Duodenal mucosa (tissue), 2 donors: ENCODE results near the gene ANTXRL.
"Not testable (repeated sequence)": the region's sequence is repeated elsewhere in the genome, so short reads cannot be mapped to it uniquely, and the experiment has no call there.

Experiments
- H3K27ac ChIP-seq: one replicate; pipeline ENCODE4 v1.7.0; 2013; ENCODE audit warnings: low read depth, low read length
- H3K27me3 ChIP-seq, 2 donors: one replicate each; pipeline ENCODE4 v1.7.0; 2013; ENCODE audit warnings: low read length in 2 of 2, control low read depth in 1 of 2; ENCODE audit not compliant: insufficient read depth in 2 of 2, control insufficient read depth in 1 of 2
- H3K36me3 ChIP-seq, 2 donors: one replicate each; pipeline ENCODE4 v1.7.0; 2013; ENCODE audit warnings: low read length in 2 of 2, control low read depth in 1 of 2; ENCODE audit not compliant: insufficient read depth in 2 of 2, control insufficient read depth in 1 of 2
- H3K4me1 ChIP-seq, 2 donors: one replicate each; pipeline ENCODE4 v1.7.0; 2013; ENCODE audit warnings: low read length in 2 of 2, control low read depth in 1 of 2; ENCODE audit not compliant: insufficient read depth in 2 of 2, control insufficient read depth in 1 of 2
- H3K4me3 ChIP-seq, 2 donors: one replicate each; pipeline ENCODE4 v1.7.0; 2013; ENCODE audit warnings: low read length in 2 of 2, low read depth in 1 of 2
- H3K9ac ChIP-seq, 2 donors: one replicate each; pipeline ENCODE4 v1.7.0; 2013; ENCODE audit warnings: low read length in 2 of 2, low read depth in 1 of 2
- H3K9me3 ChIP-seq, 2 donors: one replicate each; pipeline ENCODE4 v1.7.0; 2013; ENCODE audit warnings: low read length in 2 of 2, control low read depth in 1 of 2; ENCODE audit not compliant: control insufficient read depth in 1 of 2

ANTXRL gene

DNA sequence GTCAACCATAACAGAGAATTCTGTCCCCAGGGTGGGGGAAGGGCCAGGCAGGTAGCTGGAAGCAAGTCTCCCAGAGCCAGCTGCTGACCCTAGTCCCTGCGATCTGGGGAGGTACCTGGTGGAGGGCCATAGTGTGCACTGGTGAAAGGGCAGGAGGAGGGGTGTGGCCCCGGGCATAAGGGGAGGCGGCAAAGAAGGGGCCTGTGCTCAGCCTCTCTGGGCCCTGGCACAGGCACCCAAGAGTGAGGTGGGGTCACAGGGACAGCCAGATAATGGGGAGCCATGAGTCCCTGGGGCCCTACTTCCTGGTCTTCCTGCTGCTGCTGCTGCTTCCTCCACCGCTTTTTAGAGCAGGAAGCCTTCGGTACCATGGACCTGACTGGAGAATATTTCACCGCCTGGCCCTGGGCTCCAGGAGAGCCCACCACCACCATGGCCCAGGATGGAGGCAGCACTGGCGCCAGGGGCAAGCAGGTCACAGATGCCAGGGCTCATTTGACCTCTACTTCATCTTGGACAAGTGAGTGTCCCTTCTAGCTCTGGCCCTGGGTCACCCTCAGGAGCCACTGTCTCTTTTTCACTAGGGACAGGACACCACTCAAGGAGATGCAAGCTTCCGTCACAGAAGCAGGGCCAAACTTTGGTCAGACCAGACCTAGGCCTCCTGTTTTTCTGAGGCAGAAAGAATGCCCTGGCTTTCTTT, at the start of gene ANTXRL:
TSS of gene ANTXRL (plus strand) at position 7 of the 703 bp plus-strand sequence. CDS start at position 273, 266 bp downstream.
- Histone ChIP-seq H3K9me3 (no peaks in the 10 kb centered on the region), H3K36me3 (no peaks in the 10 kb centered on the region), H3K4me1 (peaks cover 18 to 21% of the 10 kb centered on the region in 2 donors), H3K27ac (no peak within 1 kb of the TSS), H3K27me3 (peaks cover 6 to 11% of the 10 kb centered on the region in 2 donors), H3K4me3 (no peak within 1 kb of the TSS), H3K9ac (no peak within 1 kb of the TSS)

- no peaks in the 10 kb centered on the region for H3K27me3 ChIP-seq
- no peak overlapping the region for H3K4me3 ChIP-seq
- H3K9me3 ChIP-seq, result peaks cover 4 to 8% of the 10 kb centered on the region in 2 donors
- H3K4me1 ChIP-seq, result no peaks in the 10 kb centered on the region
- H3K36me3 ChIP-seq, result no peaks in the 10 kb centered on the region
- H3K9ac ChIP-seq, result no peak overlapping the region
- H3K27ac ChIP-seq, result no peak overlapping the region
Measured at GRCh38 chr10:46237815-46238510, 48.8 kb upstream of the ANTXRL start.

GRCh38 chr10:46239247-46239646, 47.5 kb upstream of the ANTXRL start:
- no peaks in the 10 kb centered on the region for H3K27me3 ChIP-seq
- H3K9me3 ChIP-seq, result peaks cover 4 to 8% of the 10 kb centered on the region in 2 donors
- H3K36me3 ChIP-seq, result no peaks in the 10 kb centered on the region
- H3K27ac ChIP-seq, result no peak overlapping the region
- H3K4me1 ChIP-seq, result no peaks in the 10 kb centered on the region
- no peak overlapping the region for H3K9ac ChIP-seq
- H3K4me3 ChIP-seq, result no peak overlapping the region

DNA sequence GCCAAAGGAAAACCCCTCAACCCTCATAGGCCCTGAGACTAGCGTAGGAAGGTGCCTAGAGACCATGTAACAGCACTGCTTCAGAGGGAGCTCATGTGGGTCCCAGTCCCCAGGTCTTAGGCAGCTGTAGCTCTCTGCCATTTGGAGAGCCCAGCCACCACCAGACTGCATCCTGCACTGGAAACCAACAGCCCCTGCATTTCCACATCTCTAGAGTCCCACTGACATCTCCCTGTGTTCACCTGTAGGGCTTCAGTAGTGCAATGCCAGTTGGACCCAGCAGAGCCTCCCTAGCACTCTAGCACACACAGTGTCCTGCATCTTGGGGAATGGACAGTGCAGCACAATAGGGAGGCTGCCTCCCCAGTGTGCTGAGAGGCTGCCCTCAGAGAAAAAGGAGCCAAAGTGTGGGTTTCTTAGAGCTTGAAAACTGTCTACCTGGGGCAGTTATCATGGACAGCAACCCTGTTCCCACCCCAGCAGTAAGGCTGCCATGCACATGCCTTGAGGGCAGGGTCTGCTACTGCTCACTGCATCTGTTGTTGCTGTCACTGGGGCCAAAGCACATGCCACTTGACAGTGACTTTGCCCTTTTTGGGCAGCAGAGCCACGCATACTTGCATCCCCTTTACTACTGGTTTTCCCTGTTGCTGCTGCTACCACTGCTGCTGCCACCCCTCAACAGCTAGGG, 46.7 kb upstream of the ANTXRL start:
- Histone ChIP-seq H3K36me3 (no peaks in the 10 kb centered on the region), H3K9ac (no peak overlapping the region), H3K4me3 (no peak overlapping the region), H3K4me1 (no peaks in the 10 kb centered on the region), H3K9me3 (peaks cover 4 to 8% of the 10 kb centered on the region in 2 donors), H3K27me3 (no peaks in the 10 kb centered on the region), H3K27ac (no peak overlapping the region)

DNA sequence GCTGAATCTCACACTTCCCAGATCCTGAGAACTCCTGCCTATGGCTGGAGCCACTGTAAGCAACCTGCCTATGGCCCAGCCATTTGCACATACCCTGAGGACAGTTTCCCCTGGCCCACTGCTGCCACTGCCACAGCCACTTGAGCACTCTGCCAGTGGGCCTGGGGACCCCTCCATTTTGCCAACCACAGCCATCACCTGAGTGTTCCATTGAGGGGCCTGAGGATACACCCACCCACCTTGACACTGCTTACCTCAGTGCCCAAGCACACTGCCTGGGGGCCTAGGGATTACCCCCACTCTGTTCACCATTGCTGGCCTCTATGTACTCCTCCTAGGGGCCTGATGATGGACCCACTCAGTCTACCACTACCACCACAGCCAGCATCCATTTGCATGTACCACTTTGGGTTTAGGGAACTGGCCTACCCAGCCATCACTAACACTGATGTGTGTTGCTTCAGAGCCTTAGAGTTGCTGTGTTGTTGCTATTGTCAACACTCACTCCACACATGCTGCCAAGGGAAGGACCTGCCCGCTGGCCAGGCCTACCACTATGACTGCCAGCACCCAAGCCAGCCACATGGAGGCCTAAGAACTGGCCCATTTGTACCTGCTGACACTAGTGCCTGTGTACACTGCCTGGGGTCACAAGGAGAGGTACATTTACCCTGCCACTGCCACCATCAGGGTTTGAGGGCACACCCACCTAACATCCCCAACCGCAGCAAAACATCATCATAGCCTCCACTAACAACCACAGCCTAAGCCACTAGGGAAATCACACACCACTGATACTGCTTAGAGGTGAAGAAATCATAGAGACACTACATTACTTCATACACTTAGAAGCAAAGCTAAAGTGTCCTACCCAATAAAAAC, 45.9 kb upstream of the ANTXRL start:
- peaks cover 4 to 8% of the 10 kb centered on the region in 2 donors for H3K9me3 ChIP-seq
- no peak overlapping the region for H3K9ac ChIP-seq
- no peaks in the 10 kb centered on the region for H3K27me3 ChIP-seq
- H3K27ac ChIP-seq, result no peak overlapping the region
- no peaks in the 10 kb centered on the region for H3K4me1 ChIP-seq
- H3K36me3 ChIP-seq, result no peaks in the 10 kb centered on the region
- no peak overlapping the region for H3K4me3 ChIP-seq

DNA sequence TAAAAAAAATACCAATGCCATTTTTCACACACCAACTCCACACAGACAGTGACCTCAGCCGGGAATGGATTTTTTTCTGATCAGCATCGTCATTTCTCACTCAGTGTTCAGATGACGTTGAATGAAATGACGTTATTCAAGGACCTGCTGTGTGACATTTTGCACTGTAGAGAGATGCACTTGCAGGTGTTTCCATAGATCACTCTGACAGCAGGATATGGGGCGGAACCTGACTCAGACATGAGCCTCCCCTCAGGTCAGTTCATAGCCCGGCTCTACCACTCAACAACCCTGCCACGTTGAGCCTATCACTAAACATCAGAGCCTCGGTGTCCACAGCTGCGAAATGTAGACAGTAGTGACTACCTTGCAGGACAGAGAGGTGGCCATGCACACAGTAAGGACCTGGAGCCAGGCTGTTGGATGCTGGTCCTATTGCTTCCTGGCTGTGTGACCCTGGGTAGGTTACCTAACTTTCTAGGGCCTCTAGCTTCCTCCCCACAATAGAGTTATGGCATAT, 41.4 kb upstream of the ANTXRL start:
- no peak overlapping the region for H3K9ac ChIP-seq
- no peaks in the 10 kb centered on the region for H3K27me3 ChIP-seq

GRCh38 chr10:46246400-46247180, 40.2 kb upstream of the ANTXRL start:
- H3K27me3 ChIP-seq, H3K4me3 ChIP-seq, H3K9me3 ChIP-seq, H3K36me3 ChIP-seq, H3K4me1 ChIP-seq, H3K9ac ChIP-seq, H3K27ac ChIP-seq: not testable (repeated sequence)

More for the DNA sequence above, 41.4 kb upstream of the ANTXRL start:
- peaks cover 4 to 8% of the 10 kb centered on the region in 2 donors for H3K9me3 ChIP-seq
- H3K27ac ChIP-seq, result no peak overlapping the region
- H3K4me3 ChIP-seq, result no peak overlapping the region
- no peaks in the 10 kb centered on the region for H3K36me3 ChIP-seq
- no peaks in the 10 kb centered on the region for H3K4me1 ChIP-seq

DNA sequence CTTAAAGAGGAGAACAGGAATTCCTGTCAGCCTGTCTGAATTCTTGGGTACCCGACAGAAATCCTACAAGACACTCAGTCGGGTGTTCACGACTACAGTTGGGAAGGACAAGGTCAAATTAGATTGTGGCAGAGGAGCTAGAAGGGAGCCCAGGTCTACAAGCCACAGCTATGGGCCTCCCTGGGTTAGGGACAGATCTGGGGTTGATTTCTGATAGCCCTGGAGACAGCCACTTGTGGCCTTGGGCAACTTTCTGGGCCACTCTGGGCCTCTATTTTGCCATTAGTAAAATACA, 39.7 kb upstream of the ANTXRL start:
- no peaks in the 10 kb centered on the region for H3K27me3 ChIP-seq
- no peak overlapping the region for H3K9ac ChIP-seq
- H3K4me1 ChIP-seq, result no peaks in the 10 kb centered on the region
- no peak overlapping the region for H3K27ac ChIP-seq
- peaks cover 4 to 5% of the 10 kb centered on the region in 2 donors for H3K9me3 ChIP-seq
- no peak overlapping the region for H3K4me3 ChIP-seq
- no peaks in the 10 kb centered on the region for H3K36me3 ChIP-seq

DNA sequence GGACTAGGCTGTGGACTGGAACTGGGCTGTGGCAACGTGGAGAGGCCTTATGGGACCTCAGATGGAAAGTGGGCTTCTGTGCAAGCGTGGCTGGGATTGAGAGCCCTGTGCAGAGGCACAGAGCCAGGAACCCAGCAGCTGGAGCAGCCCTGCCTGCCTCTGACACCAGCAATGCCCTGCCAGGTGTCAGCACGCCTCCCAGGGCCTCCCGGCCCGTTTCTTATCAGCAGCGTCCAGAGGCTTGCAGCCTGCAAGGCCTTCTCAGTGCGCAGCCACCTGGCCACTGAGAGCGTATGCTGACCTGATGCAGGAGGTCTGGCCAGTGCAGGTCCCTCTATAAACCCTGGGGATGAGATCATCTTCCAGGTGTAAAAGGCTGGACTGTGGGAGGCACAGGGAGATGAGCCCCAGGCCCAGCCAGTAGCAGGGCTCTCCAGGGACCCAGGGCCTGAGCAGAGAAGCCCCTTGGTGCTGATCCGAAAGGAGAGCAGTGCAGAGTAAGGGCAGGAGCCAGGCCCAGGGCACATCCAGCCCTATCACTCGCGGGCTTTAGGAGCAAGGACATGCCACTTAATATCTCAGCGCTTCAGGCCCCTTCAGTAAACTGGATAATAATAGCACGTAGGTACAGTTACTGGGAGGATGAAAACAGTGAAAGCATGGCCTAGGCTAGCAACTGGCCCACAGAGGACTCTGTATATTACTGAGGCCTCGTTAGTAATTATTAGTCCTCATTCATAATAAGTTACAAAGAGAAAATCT, 38.8 kb upstream of the ANTXRL start:
- Histone ChIP-seq H3K9me3 (no peaks in the 10 kb centered on the region), H3K36me3 (no peaks in the 10 kb centered on the region), H3K9ac (no peak overlapping the region), H3K27me3 (no peaks in the 10 kb centered on the region), H3K4me1 (no peaks in the 10 kb centered on the region), H3K27ac (no peak overlapping the region), H3K4me3 (no peak overlapping the region)
